Prostate gland (tissue), 2 donors: ENCODE measurements around the gene WNK2.

ENCODE experiments used
- CTCF ChIP-seq, 4 experiments: fragments of 200-600 bp in 2 of 4; fragments of 450-650 bp in 2 of 4; sonication (generic) in 2 of 4; IDR thresholded peaks; 1 replicate in 3 of 4; 2 replicates in 1 of 4; pipeline ENCODE4 v1.5.1; 2016 to 2019; ENCODE audit warnings: antibody characterized with exemption in 4 of 4, mild to moderate bottlenecking in 2 of 4, moderate library complexity in 2 of 4
- POLR2A ChIP-seq: fragments of 450-650 bp; IDR thresholded peaks from one replicate; pipeline ENCODE4 v1.6.1; 2016; ENCODE audit warnings: antibody characterized with exemption, mild to moderate bottlenecking
- POLR2AphosphoS5 ChIP-seq: sonication (generic); formaldehyde crosslinking; IDR thresholded peaks from one replicate; pipeline ENCODE4 v1.6.1; 2017; ENCODE audit warnings: antibody characterized with exemption

- TF ChIP-seq POLR2A: no peak
- TF ChIP-seq CTCF (IDR thresholded peaks at IDR 0.05): no peak
- TF ChIP-seq POLR2AphosphoS5: no peak
Observed at GRCh38 chr9:93297659-93298497, 113.9 kb downstream of the WNK2 start.
